Measurements from ENCODE around the gene UHRF1.
"Not testable (repeated sequence)": the region's sequence is repeated elsewhere in the genome, so short reads cannot be mapped to it uniquely, and the experiment has no call there.

UHRF1 gene

DNA sequence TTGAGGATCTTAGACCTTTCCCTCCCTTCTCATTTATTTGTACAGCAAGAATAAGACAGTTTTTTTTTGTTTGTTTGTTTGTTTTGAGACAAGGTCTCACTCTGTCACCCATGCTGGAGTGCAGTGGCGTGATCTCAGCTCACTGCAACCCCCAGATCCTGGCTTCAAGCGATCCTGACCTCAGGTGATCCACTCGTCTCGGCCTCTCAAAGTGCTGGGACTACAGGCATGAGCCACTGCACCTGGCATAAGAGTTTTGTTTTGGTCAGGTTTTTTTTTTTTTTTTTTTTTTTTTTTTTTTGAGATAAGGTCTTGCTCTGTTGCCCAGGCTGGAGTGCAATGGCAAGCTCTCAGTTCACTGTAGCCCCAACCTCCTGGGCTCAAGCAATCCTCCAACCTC lies 29.2 kb downstream of the UHRF1 start:
- DNase-seq, result not testable (repeated sequence)

DNA sequence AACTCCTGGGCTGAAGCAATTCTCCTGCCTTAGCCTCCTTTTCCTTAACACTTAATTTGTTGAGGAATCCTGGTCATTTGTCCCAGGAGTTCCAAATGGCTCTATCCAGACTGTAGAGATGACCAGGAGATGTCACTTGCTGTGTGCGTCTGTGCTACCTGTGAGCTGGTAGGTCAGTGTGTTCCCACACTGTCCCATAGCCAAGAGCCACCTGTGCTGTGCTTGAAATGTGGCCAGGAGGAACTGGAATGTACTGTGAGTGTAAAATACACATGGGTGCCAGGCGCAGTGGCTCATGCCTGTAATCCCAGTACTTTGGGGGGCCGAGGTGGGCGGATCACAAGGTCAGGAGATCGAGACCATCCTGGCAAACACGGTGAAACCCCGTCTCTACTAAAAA lies 30.2 kb downstream of the UHRF1 start:
- DNase-seq, result no peak

DNA sequence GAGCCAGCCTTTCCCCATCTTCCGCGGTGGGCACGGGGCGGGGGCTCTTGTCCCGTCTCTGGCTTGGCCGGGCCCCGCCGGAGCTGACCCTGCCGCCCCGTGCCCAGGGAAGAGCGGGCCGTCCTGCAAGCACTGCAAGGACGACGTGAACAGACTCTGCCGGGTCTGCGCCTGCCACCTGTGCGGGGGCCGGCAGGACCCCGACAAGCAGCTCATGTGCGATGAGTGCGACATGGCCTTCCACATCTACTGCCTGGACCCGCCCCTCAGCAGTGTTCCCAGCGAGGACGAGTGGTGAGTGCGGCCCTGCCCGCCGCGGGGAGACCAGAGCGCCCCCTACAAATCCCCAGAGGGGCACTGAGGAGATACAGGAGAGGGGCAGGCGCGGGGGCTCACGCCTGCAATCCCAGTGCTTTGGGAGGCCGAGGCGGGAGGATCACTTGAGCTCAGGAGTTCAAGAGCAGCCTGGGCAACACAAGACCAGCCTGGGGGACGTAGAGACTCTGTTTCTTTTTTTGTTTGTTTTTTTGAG lies 32.4 kb downstream of the UHRF1 start:
- DNase-seq, result not testable (repeated sequence)

DNA sequence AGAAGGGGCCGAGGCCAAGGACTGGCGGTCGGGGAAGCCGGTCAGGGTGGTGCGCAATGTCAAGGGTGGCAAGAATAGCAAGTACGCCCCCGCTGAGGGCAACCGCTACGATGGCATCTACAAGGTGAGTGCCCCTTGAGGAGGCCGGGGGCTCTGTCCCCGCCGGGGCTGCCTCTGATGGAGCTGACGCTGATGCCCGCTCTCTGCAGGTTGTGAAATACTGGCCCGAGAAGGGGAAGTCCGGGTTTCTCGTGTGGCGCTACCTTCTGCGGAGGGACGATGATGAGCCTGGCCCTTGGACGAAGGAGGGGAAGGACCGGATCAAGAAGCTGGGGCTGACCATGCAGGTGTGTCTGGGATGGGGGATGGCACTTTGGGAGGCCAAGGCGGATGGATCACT lies 41.3 kb downstream of the UHRF1 start:
- DNase-seq, result peak; percentile 19

DNA sequence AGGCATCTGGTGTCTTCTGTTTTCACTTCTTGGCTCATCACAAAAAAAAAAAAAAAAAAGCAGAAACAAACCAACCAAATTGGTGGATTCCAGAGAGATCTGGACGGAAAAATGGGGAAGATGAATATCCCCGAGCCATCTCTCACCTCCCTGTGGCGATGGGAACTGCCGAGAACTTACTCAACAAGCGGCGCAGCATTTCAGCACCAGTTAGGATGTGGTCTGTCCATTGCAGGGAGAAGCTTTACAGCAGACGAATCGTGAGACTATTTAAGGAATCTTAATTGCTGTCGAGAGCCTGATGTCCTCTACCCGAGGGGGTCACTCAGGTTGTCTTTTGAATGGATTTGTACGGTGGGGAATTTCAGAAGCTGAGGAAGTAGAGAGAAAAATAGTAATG lies 42.4 kb downstream of the UHRF1 start:
- peak; percentile 58 for DNase-seq

DNA sequence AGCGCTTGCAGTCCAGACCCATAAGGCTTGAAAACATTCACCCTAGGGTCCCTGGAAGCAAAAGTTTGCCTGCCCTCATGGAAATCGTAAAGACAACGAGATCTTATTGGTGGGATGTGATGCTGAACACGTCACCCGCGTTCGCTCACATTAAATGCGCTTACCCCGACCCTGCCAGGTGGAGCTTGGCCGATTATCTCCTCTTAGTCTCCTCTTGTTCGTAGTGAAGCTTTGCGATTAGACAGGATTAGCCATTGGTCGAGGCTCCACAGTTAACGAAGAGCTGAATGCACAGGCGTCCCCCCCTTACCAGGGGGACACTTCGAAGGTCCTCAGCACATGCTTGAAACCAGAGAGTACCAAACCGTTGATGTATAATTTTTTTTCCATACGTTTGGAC lies 43.6 kb downstream of the UHRF1 start:
- no peak for DNase-seq

DNA sequence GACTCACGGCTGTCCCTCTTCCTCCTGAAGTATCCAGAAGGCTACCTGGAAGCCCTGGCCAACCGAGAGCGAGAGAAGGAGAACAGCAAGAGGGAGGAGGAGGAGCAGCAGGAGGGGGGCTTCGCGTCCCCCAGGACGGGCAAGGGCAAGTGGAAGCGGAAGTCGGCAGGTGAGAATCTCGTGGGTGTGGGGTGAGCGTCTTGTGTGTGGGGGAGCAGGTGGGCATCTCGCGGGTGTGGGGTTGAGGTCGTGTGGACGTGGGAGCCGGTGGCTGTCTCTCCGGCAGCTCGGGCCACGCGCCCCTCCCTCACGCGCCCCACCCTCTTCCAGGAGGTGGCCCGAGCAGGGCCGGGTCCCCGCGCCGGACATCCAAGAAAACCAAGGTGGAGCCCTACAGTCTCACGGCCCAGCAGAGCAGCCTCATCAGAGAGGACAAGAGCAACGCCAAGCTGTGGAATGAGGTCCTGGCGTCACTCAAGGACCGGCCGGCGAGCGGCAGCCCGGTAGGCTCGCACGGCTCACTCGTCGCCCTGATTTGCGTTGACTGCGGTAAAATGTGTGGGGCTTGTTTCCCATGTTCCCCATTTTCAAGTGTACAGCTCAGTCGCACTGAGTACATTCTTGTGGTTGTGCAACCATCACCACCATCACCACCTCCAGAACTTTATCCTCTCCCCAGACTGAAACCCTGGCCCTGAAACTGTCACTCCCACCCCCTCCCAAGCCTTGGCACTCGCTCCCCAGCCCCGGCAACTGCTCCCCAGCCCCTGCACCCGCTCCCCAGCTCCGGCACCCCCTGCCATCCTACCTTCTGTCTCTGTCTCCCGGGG lies 45.2 kb downstream of the UHRF1 start:
- DNase-seq, result not testable (repeated sequence)

DNA sequence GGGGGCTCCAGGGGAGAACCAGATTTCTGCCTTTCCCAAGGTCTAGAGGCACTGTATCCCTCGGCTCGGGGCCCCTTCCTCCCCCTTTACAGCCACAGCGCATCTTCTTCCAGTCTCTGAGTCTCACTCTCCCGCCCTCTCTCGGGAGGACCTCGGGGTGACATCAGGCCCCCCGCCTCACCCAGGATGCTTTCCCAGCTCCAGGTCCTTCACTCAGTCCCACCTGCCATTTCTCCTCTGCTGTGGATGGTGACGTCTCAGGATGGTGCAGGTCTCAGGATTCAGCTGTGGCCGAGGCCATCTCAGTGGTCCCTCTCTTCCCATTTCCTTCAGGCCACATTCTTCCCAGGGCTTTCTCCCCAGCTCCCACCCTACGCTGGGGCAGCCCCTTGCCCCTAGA lies 46.0 kb downstream of the UHRF1 start:
- no peak for DNase-seq

DNA sequence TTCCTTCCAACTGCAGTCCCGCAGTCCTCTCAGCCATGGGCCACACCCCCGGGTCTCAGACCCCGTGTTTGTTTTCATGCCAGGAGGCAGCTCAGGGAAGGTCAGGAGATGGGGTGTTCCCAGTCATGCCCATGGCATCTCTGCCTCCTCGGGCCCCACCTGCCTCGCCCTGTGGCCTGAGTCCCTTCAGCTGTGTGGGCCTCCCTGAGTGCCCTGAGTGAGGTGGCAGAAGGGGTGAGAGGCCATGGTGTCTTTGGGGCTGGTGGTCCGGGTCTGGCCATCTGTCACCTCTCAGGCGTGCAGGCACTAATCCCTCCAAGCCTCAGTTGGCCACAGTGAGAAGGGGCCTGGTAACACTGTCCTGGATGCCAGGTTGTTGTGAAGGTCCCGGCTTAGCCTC lies 48.7 kb downstream of the UHRF1 start:
- DNase-seq, result no peak

DNA sequence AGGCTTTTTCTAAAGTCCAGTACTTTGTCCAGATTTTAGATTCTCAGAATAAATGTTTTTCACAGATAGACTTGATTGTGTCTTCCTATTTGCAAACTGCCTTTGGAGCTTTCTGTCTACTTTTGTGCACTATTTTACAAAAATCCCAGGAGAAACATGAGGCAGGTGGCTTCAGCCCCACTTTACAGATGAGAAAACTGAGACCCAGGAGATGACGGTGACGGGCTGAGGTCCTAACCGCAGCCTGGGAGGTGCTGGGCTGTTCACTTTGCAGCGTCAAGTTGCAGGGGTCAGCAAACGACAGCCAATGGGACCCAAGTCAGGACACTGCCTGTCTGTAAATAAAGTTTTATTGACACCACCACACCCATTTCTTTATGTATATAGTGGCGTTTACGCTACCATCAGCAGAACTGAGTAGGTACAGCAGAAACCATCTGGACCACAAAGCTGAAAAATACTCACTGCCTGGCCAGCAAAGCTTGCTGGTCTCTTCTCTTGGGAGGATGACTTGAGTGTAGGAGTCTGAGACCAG lies 52.9 kb downstream of the UHRF1 start:
- DNase-seq, result no peak

DNA sequence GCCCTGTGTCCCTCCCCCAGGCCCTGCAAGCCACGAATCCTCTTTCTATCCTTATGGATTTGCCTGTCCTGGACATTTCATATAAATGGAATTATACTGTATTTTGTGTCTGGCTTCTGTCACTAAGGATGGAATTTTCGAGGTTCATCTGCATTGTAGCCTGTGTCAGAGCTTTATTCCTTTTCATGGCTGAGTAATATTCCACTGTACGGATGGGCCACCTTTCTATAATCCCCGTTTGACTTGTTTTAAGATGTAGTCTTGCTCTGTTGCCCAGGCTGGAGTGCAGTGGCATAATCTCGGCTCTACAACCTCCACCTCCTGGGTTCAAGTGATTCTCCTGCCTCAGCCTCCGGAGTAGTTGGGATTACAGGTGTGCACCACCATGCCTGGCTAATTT lies 55.8 kb downstream of the UHRF1 start:
- no peak for DNase-seq

DNA sequence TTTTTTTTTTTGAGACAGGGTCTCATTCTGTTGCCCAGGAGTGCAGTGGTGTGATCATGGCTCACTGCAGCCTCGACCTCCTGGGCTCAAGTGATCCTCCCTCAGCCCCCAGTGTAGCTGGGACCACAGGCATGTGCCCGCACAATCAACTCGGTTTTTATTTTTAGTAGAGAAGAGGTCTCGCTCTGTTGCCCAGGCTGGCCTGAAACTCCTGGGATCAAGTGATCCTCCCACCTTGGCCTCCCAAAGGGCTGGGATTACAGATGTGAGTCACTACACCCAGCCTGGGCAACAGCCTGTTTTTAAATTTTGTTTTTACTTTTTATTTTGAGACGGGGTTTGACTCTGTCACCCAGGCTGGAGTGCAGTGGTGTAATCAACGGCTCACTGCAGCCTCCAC lies 57.3 kb downstream of the UHRF1 start:
- no peak for DNase-seq

DNA sequence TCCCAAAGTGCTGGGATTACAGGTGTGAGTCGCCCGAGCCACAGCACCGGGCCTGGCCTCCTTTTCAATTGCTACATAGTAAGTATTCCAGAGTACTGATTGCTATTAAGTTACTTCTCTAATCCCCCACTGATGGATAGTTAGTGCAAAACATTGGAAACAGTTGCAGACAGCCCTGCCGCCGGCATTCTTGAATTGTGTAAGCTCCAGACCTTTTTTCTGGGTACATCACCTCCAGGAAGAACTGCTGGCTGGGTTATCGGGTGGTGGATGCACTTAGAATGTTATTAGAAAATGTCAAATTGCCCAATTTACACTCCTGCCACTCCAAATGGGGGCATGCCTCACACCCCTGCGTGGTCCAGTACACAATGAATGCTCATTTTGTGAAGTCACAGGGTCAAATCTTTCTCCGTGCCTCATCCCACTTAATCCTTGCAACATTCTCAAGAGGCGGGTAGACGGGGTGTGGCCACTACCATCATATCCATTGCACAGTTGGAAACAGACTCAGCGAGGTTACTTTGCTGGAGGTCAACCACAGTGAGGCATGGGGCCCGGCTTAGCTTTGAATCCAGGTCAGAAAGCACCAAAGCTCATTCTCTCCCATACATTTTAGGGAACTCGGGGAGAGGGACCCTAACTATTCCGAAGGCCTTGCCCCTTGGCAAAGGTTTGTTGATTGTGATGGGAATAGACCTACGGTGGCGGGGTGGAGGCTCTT lies 58.6 kb downstream of the UHRF1 start:
- DNase-seq, result peak; percentile 59

DNA sequence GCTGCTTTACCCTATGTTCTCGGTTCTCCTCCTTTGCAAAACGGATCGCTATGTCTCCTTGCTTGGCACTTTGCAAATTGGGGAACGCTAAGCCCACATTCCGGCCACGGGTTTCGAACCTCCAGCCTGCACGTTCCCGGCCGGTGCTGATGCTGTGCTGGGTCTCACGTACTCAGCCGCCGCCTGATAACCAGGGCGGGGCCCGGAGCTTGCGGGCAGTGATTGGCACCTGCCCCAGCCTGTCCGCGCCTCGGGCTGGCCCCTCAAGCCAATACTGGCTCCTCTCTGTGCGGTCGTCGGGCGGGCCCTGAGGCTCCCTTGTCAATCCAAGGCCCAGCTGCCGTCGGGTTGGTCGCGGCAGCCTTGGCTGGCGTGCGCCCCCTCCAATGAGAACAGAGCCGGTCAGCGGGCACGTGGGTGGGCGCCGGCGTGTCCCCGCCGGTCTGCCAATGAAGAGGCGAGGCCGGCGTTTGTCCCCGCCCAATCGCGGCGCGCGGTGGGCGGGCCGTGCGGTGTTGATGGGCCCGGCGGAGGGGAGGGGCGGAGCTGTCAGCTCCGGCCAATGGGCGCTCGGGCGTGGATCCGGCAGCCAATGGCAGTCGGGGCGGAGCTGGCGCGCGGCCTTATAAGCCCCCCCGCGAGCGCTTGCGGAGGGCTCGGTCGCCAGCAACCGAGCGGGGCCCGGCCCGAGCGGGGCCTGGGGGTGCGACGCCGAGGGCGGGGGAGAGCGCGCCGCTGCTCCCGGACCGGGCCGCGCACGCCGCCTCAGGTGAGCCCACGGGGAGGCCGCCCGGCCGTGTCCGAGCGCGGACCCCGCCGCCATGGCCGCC lies 59.4 kb downstream of the UHRF1 start, which contains the start of gene KDM4B:
TSS of gene KDM4B (plus strand) at position 652 of the 830 bp plus-strand sequence. CDS start 63,778 bp downstream, outside the sequence.
- DNase-seq, result peak; percentile 99

DNA sequence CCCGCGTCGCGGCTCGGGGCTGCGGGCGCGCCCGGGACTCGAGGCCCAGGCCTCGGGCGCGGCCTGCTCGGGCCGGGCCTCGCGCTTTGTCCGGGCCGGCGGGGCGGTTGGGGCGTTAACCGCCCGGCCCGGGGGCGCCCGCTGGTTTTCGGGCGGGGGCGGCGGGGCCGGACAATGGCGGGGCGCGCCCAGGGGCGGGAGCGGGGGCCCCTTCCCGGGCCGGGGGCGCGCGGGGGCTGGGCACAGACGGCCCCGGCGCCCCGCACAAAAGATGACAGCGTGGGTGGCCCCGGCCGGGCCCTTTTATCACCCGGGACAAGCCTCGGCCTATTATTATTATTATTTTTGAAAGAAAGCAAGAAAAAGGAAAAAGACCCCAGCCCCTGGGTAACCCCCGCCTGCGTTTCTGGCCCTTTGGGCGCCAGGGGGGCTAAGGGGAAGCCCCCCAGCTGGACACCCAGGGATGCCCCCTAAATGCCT lies 60.0 kb downstream of the UHRF1 start:
- DNase-seq, result peak; percentile 11

DNA sequence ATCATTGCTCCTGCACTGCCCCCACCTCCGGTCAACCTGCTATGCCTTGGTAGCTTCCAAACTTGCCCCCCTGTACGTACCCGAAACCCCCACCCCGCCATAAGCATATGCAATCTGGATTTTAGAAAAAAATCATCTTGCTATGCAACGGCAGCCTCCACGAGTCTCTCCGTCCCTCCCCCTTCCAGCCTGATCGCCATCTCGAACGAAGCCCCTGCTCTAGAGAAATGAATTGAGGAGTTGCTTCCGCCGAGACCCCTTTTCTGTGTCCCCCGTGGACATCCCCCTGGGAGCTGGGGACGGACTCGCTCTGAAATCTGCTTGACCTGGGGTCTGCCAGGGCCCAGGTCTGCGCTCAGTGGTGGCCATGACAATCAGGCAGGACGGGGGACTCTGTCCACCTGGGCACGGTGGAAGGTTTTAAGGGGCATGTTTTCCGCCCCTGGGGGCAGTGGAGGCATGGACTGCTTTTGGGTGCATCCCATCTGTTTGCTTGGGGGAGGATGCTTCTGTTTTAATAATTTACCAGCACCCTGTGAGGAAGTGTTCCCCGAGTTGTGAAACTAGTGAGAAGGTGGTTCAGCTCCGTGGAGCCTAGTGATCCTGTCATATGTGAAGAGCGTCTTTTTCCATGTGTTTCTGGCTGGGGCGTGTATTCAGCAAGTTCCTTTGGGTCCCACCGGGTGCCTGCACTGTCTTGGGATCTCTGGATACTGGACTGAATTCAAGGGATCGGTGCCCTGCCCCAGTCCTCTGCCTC lies 60.7 kb downstream of the UHRF1 start:
- peak; percentile 79 for DNase-seq

DNA sequence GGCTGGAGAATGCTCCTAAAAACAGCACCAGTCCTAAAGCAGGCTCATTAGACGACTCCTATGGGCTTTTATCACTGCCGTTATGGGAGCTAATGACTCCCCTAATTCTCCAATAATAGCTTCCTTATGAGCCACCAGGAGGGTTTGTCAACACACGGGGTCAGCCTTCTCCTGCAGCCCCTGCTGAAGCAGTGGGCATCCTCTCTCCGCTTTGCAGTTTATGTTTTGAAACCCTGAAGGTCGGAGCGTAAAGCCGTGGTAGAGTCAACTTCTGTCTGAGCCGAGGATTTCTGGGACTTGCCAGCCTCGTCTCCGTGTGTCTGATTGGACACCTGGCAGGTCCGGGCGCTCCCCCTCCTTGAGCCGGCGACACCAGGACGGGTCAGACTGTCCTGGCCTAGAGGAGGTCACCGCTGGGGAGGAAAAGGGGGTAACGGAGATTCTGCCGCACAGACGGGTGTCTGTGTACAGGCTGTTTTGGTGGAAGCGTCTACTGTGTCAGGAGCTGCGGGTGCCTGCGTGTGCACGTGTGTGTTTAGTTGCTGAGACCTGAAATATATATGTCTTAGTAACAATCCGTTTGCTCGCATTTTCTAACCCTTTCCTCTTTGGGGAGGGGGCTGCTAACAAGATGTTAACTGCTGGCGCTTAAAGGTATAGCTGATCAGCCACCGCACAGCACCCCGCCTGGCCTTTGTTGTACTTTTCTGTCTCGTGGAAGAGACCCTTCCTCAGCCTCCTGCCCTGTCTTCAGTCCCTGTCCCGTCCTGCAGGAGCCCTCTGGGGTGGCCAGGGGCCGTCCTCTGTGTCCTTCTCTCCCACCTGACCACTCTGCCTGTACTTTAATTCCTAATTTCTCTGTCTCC lies 61.5 kb downstream of the UHRF1 start:
- no peak for DNase-seq

DNA sequence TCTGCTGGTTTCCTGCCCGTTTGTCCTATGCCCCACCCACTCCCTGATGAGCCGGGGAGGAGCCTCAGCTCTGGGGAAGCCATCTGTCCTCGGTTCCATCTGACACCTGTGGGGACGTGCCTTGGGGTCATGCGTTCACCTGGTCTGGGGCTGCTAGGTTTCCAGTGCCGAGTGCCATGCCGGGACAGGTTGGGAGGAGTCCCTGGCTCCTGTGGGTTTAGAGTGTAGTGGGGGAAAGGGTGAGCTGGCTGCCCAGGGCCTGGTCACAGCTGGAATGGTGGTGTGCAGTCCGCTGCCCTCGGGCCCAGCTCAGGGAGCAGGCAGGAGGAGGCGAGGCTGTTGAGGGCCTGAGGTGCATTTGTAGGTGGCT lies 62.1 kb downstream of the UHRF1 start:
- no peak for DNase-seq

DNA sequence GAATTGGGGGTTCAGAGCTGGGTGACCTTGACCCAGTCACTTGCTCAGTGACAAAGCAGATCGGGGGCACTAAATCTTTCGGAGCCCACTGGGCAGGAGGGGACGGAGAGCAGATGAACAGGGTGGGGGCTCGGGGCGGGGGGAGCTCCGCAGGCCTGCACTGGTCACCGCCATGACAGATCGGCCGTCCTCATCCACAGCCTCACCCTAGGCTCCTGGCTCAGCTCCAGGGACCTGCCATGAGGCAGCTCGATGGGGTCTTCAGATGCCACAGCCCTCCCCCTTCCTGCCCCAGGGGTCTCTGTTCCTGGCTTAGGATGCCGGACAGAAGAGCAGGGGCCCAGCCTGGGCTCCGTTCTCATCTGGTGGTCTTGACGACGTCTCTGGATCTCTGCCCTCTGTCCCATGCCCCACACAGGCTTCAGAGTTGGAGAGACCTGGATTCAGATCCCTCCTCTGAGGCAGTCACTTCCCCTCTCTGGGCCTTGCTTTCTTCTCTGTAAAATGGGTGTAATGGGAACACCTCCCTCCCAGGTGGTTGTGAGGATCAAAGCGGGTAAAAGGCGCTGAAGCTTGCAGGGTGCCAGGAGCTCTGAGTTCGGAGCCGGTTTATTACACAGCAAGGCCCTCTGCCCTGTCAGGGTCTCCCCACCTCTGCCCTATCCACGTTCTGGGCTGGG lies 62.7 kb downstream of the UHRF1 start:
- DNase-seq, result no peak

DNA sequence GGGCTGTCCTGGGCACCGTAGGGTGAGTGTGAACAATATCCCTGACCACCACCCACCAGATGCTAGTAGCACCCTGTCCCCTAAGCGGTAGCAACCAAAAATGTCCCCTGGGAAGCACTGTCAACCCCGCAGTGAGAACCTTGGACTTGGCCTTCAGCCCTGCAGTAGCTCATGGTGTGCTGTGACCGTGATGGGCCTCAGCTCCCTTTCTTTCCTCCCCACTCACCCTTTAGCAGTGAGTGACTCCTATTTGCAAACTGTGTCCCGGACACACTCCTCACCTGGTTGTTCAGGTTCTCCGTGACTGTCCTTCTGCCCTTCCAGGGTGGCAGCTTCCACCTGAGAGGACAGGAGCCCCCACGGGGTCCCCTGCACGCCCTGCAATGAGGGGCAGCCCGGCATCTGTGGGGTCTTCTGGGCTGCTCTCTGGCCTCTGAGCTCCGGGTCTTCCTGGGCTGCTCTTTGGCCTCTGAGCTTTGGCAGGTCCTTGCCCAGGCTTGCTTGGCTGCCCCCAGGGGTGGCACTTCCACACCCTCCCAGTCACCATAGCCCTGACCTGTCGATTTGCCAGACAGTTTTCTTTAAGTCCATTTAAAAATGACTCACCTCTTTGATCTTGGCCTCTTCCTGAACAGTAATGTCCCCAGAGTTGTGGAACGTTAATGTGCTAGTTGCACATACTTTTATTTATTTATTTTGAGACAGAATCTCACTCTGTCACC lies 63.4 kb downstream of the UHRF1 start:
- DNase-seq, result no peak

Data from inflammatory macrophage treated with lipopolysaccharide for 4 hours (primary cell).